Activated CD4-positive, alpha-beta T cell treated with anti-CD3 and anti-CD28 coated beads, Interleukin-2, amount 10 ng/mL, durations not matched to agents 7 days and 5 days (primary cell): ENCODE results near the gene AIFM1. TPM values are rescaled to one million over a fixed set of nuclear protein-coding genes. Genes with fewer than 3 reads are reported as not detected.

Experiments used
- CTCF ChIA-PET: fragments of 350-600 bp; sonication (Branson Sonifier 250); formaldehyde crosslinking; loops from one replicate; lab custom pipeline; 2021; ENCODE audit warnings: antibody characterized with exemption; lab: Charles Lee
- POLR2A ChIA-PET: fragments of 350-600 bp; sonication (Branson Sonifier 250); formaldehyde crosslinking; loops from one replicate; lab custom pipeline; 2021; ENCODE audit warnings: antibody characterized with exemption; lab: Charles Lee
- DNase-seq: peaks from one replicate; pipeline ENCODE4 v3.0.0-alpha.2; 2020
- H3K27ac Mint-ChIP-seq: one replicate; pipeline ENCODE4 v1.8.0; 2021; ENCODE audit warnings: mild to moderate bottlenecking, moderate library complexity, mixed read lengths
- H3K27me3 Mint-ChIP-seq: one replicate; pipeline ENCODE4 v1.8.0; 2021; ENCODE audit warnings: mixed read lengths
- H3K36me3 Mint-ChIP-seq: one replicate; pipeline ENCODE4 v1.8.0; 2021; ENCODE audit warnings: low read depth, mixed read lengths
- H3K4me1 Mint-ChIP-seq: one replicate; pipeline ENCODE4 v1.8.0; 2021; ENCODE audit warnings: mixed read lengths
- H3K4me3 Mint-ChIP-seq: one replicate; pipeline ENCODE4 v1.8.0; 2021; ENCODE audit warnings: mild to moderate bottlenecking, moderate library complexity, mixed read lengths
- H3K9me3 Mint-ChIP-seq: one replicate; pipeline ENCODE4 v1.8.0; 2021; ENCODE audit warnings: mixed read lengths
- total RNA-seq, 2 experiments: library from RNA; stranded (reverse); gene quantifications; one replicate each; pipeline ENCODE4 v1.2.3, GENCODE V29; 2021

Gene AIFM1
- total RNA-seq, 2 experiments from 2014 or later = 32.3 to 40.3 TPM

DNA sequence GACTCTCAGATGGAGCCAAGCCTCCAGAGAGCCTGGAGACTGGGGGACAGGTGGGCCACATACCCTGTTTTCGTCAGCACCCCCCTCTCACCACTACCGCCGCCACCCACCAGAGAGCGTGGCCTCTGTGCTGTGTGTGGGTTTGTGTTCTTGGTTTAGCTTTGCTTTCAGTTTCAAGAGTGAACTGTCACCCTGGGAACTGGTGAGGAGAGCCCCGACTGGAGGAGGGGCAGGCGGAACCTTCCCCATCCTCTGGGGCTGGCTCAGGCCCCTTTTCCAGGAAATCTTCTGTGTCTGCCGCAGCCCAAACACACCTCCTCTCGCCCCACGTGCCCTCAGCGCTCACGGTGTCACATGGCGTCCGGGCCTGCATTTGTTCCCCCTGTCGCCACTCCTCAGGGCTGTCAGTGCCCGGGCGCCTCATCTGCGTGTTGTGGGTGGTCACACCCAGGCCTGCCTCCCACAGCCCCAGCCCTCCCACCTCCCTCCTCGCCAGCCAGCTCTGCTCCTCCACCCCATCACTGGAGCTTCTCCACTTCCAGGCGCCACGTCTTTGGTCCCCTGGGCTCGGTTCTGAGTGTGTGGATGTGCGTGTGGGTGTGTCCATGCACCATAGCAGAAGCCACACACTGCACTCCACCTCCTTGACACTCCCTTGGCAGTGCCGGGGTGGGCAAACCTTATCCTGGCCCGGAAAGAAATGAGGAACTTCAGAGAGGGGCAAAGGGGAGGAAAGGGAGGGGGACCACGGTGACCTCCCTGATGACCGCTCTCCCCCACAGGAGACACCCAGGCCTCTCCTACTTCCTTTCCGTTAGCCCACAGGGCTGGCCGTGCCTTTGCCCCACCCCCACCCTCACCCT is 83.2 kb downstream of the AIFM1 start:
- H3K4me3 Mint-ChIP-seq = peak overlapping the region; percentile 68
- H3K9me3 Mint-ChIP-seq = no peaks in the 10 kb centered on the region
- peaks cover 64% of the 10 kb centered on the region for H3K4me1 Mint-ChIP-seq
- H3K27ac Mint-ChIP-seq = peak overlapping the region; percentile 87
- DNase-seq = peak; percentile 88
- POLR2A ChIA-PET = no interaction called here
- H3K27me3 Mint-ChIP-seq = no peaks in the 10 kb centered on the region
- CTCF ChIA-PET = interaction anchor here (1.0 to 4.0 kb wide), 6 partner anchors 14 to 110 kb away, joined by 3 to 29 read pairs (median 7); partner anchors contain the start of gene AIFM1
- H3K36me3 Mint-ChIP-seq = peaks cover 36% of the 10 kb centered on the region

DNA sequence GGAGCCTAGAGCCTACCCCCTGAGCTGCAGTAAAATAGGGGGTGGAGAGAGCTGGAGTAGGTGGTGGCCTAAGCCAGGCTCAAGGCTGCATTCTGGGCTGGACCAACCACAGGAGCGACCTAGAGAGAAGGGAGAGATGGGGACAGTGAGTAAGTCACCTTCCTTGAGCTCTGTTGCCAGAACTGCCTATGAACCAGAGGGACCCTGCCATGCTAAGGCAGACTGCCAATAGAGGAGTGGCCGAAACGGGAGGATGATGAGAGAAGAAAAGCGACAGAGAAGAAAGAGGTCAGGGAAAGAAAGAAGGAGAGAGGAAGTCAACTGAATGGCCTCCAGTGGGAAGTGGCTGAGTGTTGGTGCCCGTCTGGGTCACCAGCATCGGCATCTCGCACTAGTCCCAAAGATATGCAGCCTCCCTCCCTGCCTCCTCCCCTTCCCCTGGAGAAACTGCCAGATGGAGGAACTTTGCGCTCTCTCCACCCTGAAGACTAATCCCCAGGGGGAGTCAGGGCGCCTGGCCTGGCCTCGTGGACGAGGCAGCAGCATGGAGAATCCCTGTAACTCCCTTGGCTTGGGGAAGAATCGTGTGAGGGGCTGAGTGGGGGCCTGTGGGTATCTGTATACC is 84.1 kb downstream of the AIFM1 start:
- no peak for DNase-seq
- peaks cover 59% of the 10 kb centered on the region for H3K4me1 Mint-ChIP-seq
- H3K4me3 Mint-ChIP-seq = peak overlapping the region; percentile 68
- ChIA-PET POLR2A (no interaction called here), CTCF (interaction anchor here (1.0 to 4.0 kb wide), 7 partner anchors 13 to 113 kb away, joined by 3 to 29 read pairs (median 9); partner anchors contain the start of gene AIFM1)
- no peaks in the 10 kb centered on the region for H3K27me3 Mint-ChIP-seq
- H3K27ac Mint-ChIP-seq = peak overlapping the region; percentile 87
- H3K9me3 Mint-ChIP-seq = no peaks in the 10 kb centered on the region
- H3K36me3 Mint-ChIP-seq = peaks cover 35% of the 10 kb centered on the region

DNA sequence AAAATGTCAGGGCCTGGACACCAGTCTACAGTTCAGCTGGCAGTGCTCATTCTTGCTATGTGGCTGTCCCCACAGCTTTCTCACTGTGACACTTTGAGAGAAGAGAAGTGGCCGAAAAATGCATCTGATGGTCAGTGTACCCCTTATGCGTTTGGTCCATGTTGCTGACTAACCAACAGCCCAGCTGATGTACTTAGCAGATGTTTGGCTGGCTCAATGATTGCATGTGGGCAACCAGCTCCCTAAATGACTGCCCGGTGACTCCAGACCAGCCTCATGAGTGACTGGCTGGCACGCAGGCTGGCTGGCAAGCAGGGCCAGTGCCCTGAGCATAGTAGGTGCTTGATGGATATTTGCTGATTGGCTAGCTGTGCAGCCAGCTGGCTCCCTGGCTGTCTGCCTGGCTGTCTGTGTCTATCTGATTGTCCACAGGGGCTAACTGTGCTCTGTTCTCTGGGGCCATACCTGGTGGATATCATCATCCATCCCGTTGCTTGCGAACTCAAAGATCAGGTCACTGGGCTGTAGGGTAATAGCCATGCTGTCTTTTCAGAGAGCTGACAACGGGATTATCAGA is 84.8 kb downstream of the AIFM1 start:
- no peak for DNase-seq
- H3K27ac Mint-ChIP-seq = peak overlapping the region; percentile 84
- H3K9me3 Mint-ChIP-seq = no peaks in the 10 kb centered on the region
- no peaks in the 10 kb centered on the region for H3K27me3 Mint-ChIP-seq
- peak overlapping the region; percentile 55 for H3K4me3 Mint-ChIP-seq
- ChIA-PET CTCF (interaction anchor here (0.6 to 4.0 kb wide), 12 partner anchors 13 to 114 kb away, joined by 3 to 29 read pairs (median 6); partner anchors contain the start of gene AIFM1), POLR2A (no interaction called here)
- peaks cover 28% of the 10 kb centered on the region for H3K36me3 Mint-ChIP-seq
- H3K4me1 Mint-ChIP-seq = peaks cover 56% of the 10 kb centered on the region

DNA sequence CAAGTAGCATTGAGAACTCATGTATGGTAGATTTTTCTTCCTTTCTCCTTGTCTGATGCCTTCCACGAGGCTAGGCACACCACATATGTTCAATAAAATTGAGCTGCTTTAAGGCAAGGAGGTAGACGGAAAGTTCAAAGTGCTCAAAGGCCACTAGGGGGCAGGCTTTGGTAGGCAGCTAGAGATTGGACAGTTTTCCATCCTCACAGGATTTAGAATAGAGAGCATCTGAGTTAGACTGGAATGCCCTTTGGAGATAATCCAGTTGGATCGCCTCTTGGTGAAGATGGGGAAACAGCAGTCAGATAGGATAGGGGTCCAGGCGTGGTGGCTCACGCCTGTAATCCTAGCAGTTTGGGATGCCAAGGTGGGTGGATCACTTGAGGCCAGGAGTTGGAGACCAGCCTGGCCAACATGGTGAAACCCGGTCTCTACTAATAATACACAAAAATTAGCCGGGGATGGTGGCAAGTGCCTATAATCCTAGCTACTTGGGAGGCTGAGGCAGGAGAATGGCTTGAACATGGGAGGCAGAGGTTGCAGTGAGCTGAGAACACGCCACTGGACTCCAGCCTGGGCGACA is 85.7 kb downstream of the AIFM1 start:
- no peaks in the 10 kb centered on the region for H3K27me3 Mint-ChIP-seq
- ChIA-PET POLR2A (no interaction called here), CTCF (interaction anchor here (0.7 to 4.0 kb wide), 17 partner anchors 12 to 186 kb away, joined by 3 to 29 read pairs (median 4); partner anchors contain the start of gene AIFM1)
- no peaks in the 10 kb centered on the region for H3K9me3 Mint-ChIP-seq
- peak; percentile 63 for DNase-seq
- peaks cover 49% of the 10 kb centered on the region for H3K4me1 Mint-ChIP-seq
- no peak overlapping the region for H3K4me3 Mint-ChIP-seq
- peak overlapping the region; percentile 72 for H3K27ac Mint-ChIP-seq
- H3K36me3 Mint-ChIP-seq = peaks cover 25% of the 10 kb centered on the region

Other genes starting within 250 kb of the AIFM1 start
- 1 to 10 TPM; 4.0 to 4.5 TPM for gene BCORL1, start 183.2 kb downstream of the AIFM1 start, total RNA-seq
- 10 to 100 TPM; 46.0 to 49.5 TPM for gene ELF4, start 55.3 kb downstream of the AIFM1 start, total RNA-seq
- 10 to 100 TPM; 20.8 to 21.2 TPM for gene RAB33A, start 6.1 kb upstream of the AIFM1 start, total RNA-seq
- 1 to 10 TPM; 4.6 to 6.2 TPM for gene ZNF280C, start 103.1 kb upstream of the AIFM1 start, total RNA-seq
- 10 to 100 TPM; 13.2 to 14.8 TPM for gene SLC25A14, start 174.1 kb upstream of the AIFM1 start, total RNA-seq
- gene GPR119, start 219.8 kb upstream of the AIFM1 start, total RNA-seq = not detected
- 10 to 100 TPM; 24.3 to 26.8 TPM for gene RBMX2, start 236.1 kb upstream of the AIFM1 start, total RNA-seq